DOHH2 (cell line): Measurements from ENCODE around the gene MAP4K4.

Experiments
- H3F3A ChIP-seq: fragments of 200-600 bp; sonication (generic), shearing (Covaris generic); 2 replicates; pipeline ENCODE4 v1.6.0; 2016; ENCODE audit warnings: antibody characterized with exemption, mild to moderate bottlenecking; ENCODE audit not compliant: control insufficient read depth, insufficient read depth
- H3K27ac ChIP-seq: fragments of 200-600 bp; sonication (generic); 2 replicates; pipeline ENCODE4 v1.5.1; 2014; ENCODE audit warnings: low read depth, mild to moderate bottlenecking, low read length, moderate library complexity
- H3K27me3 ChIP-seq: fragments of 200-600 bp; sonication (generic); 2 replicates; pipeline ENCODE4 v1.6.1; 2014; ENCODE audit warnings: mild to moderate bottlenecking, low read length, mixed read lengths; ENCODE audit not compliant: control insufficient read depth
- H3K36me3 ChIP-seq: fragments of 200-600 bp; sonication (generic); 2 replicates; pipeline ENCODE4 v1.6.1; 2014; ENCODE audit warnings: mild to moderate bottlenecking, low read length, moderate library complexity, mixed read lengths; ENCODE audit not compliant: control insufficient read depth
- H3K4me1 ChIP-seq: fragments of 200-600 bp; sonication (generic); 2 replicates; pipeline ENCODE4 v1.6.1; 2014; ENCODE audit warnings: mild to moderate bottlenecking, low read length, mixed read lengths; ENCODE audit not compliant: control insufficient read depth
- H3K4me2 ChIP-seq: fragments of 200-600 bp; sonication (generic); 2 replicates; pipeline ENCODE4 v1.6.0; 2014; ENCODE audit warnings: mild to moderate bottlenecking, low read length, moderate library complexity
- H3K4me3 ChIP-seq: fragments of 200-600 bp; sonication (generic); 2 replicates; pipeline ENCODE4 v1.5.1; 2014; ENCODE audit warnings: mild to moderate bottlenecking, low read length, mixed read lengths
- H3K79me2 ChIP-seq: fragments of 200-600 bp; sonication (generic); 2 replicates; pipeline ENCODE4 v1.6.1; 2014; ENCODE audit warnings: mild to moderate bottlenecking, low read length, mixed read lengths; ENCODE audit not compliant: control insufficient read depth
- H3K9me2 ChIP-seq: fragments of 200-600 bp; sonication (generic); replicated peaks from 2 replicates; pipeline ENCODE4 v1.6.1; 2014; ENCODE audit warnings: mild to moderate bottlenecking, low read length, mixed read lengths; ENCODE audit not compliant: control insufficient read depth
- H3K9me3 ChIP-seq: fragments of 200-600 bp; sonication (generic); 2 replicates; pipeline ENCODE4 v1.6.1; 2014; ENCODE audit warnings: antibody characterized with exemption, low read length, mixed read lengths; ENCODE audit not compliant: control insufficient read depth, insufficient read depth
- H4K20me1 ChIP-seq: fragments of 200-600 bp; sonication (generic); 2 replicates; pipeline ENCODE4 v1.6.0; 2014; ENCODE audit warnings: low read depth, mild to moderate bottlenecking, antibody characterized with exemption, low read length, moderate library complexity; ENCODE audit not compliant: control insufficient read depth, insufficient read depth
- EZH2phosphoT487 ChIP-seq: fragments of 200-600 bp; sonication (generic); IDR thresholded peaks from 2 replicates; pipeline ENCODE4 v1.6.1; 2017; ENCODE audit warnings: borderline replicate concordance, mild to moderate bottlenecking, antibody characterized with exemption, low read length, moderate library complexity, mixed read lengths
- TF ChIP-seq, protein P1 (sequence below): fragments of 200-600 bp; sonication (generic); IDR thresholded peaks from one replicate; pipeline ENCODE4 v1.5.1; 2014; ENCODE audit warnings: antibody characterized with exemption, mild to moderate bottlenecking, low read depth, low read length; ENCODE audit not compliant: poor library complexity, severe bottlenecking

Gene MAP4K4

GRCh38 chr2:101899871-101900270 lies 202.4 kb downstream of the MAP4K4 start:
- no peaks in the 10 kb centered on the region; the same call in 1 of the 2 replicates for H3K36me3 ChIP-seq
- no peaks in the 10 kb centered on the region for H3K79me2 ChIP-seq
- H3K4me1 ChIP-seq: no peaks in the 10 kb centered on the region
- no peaks in the 10 kb centered on the region for H4K20me1 ChIP-seq
- TF ChIP-seq, protein P1, sequence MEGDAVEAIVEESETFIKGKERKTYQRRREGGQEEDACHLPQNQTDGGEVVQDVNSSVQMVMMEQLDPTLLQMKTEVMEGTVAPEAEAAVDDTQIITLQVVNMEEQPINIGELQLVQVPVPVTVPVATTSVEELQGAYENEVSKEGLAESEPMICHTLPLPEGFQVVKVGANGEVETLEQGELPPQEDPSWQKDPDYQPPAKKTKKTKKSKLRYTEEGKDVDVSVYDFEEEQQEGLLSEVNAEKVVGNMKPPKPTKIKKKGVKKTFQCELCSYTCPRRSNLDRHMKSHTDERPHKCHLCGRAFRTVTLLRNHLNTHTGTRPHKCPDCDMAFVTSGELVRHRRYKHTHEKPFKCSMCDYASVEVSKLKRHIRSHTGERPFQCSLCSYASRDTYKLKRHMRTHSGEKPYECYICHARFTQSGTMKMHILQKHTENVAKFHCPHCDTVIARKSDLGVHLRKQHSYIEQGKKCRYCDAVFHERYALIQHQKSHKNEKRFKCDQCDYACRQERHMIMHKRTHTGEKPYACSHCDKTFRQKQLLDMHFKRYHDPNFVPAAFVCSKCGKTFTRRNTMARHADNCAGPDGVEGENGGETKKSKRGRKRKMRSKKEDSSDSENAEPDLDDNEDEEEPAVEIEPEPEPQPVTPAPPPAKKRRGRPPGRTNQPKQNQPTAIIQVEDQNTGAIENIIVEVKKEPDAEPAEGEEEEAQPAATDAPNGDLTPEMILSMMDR: no peak
- no peak for TF ChIP-seq EZH2phosphoT487
- H3K4me2 ChIP-seq: no peak overlapping the region
- no peak overlapping the region for H3K4me3 ChIP-seq
- H3F3A ChIP-seq: peaks cover 3% of the 10 kb centered on the region; the same call in 1 of the 2 replicates
- H3K27ac ChIP-seq: no peak overlapping the region
- no peaks in the 10 kb centered on the region for H3K9me2 ChIP-seq
- H3K9me3 ChIP-seq: no peaks in the 10 kb centered on the region
- H3K27me3 ChIP-seq: no peaks in the 10 kb centered on the region

GRCh38 chr2:101900375-101900774 lies 202.9 kb downstream of the MAP4K4 start:
- Histone ChIP-seq H3F3A (peaks cover 3% of the 10 kb centered on the region; the same call in 1 of the 2 replicates), H3K4me1 (no peaks in the 10 kb centered on the region), H3K79me2 (no peaks in the 10 kb centered on the region), H3K4me3 (no peak overlapping the region), H3K9me2 (no peaks in the 10 kb centered on the region), H3K27ac (no peak overlapping the region), H3K36me3 (no peaks in the 10 kb centered on the region), H3K9me3 (no peaks in the 10 kb centered on the region), H3K27me3 (no peaks in the 10 kb centered on the region), H3K4me2 (no peak overlapping the region), H4K20me1 (no peaks in the 10 kb centered on the region)
- TF ChIP-seq, protein P1: no peak
- no peak for TF ChIP-seq EZH2phosphoT487

DNA sequence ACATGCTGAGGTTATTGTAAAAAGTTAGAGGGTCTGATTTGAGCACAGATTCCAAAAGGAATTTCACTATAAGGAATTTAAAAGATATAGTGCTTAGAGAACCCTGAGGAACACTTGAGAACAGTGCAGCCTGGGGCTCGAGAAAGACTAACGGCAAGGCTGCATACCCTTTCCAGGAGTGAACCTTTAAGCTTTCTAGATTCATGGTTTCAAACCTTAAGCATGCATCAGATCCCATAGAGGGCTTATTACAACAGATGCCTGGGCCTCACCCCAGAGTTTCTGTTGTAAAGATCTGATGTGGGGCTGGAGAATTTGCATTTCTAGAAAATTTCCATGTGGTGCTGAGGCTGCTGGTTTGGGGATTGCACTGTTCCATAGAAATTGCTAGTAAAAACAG lies 203.7 kb downstream of the MAP4K4 start:
- peaks cover 3% of the 10 kb centered on the region; the same call in 1 of the 2 replicates for H3F3A ChIP-seq
- H3K27me3 ChIP-seq: no peaks in the 10 kb centered on the region
- no peaks in the 10 kb centered on the region for H3K36me3 ChIP-seq
- H3K4me3 ChIP-seq: no peak overlapping the region
- H3K9me2 ChIP-seq: no peaks in the 10 kb centered on the region
- H3K79me2 ChIP-seq: no peaks in the 10 kb centered on the region
- TF ChIP-seq, protein P1: no peak
- no peak for TF ChIP-seq EZH2phosphoT487
- no peaks in the 10 kb centered on the region for H3K9me3 ChIP-seq
- H3K27ac ChIP-seq: no peak overlapping the region
- H3K4me2 ChIP-seq: no peak overlapping the region
- H3K4me1 ChIP-seq: no peaks in the 10 kb centered on the region
- H4K20me1 ChIP-seq: no peaks in the 10 kb centered on the region
